HEK293 (cell line): ENCODE data around the gene CXCL16.

Experiments used
- CTCF ChIA-PET: fragments of 350-600 bp; formaldehyde crosslinking; extraction: SDS; loops from one replicate; lab custom pipeline; 2021; ENCODE audit warnings: antibody characterized with exemption; lab: Yijun Ruan, JAX
- POLR2A ChIA-PET: fragments of 300-600 bp; formaldehyde crosslinking; extraction: SDS; loops from one replicate; lab custom pipeline; 2020; ENCODE audit warnings: antibody characterized with exemption, inconsistent platforms; lab: Yijun Ruan, JAX
- H3K27ac ChIP-seq: fragments of 200-500 bp; sonication (Bioruptor generic); 2 replicates; pipeline ENCODE4 v1.5.1; 2014; ENCODE audit warnings: low read depth, low read length, control low read depth, inconsistent platforms; ENCODE audit errors: extremely low read depth
- H3K36me3 ChIP-seq, 2 experiments: fragments of 200-500 bp in 1 of 2; sonication (Bioruptor generic) in 1 of 2; 1 replicate in 1 of 2; 2 replicates in 1 of 2; pipeline ENCODE4 v1.5.1; 2014 to 2017; ENCODE audit warnings: inconsistent platforms in 2 of 2, low read length in 2 of 2; ENCODE audit not compliant: control insufficient read depth in 2 of 2, insufficient read depth in 1 of 2
- H3K4me1 ChIP-seq: fragments of 200-500 bp; sonication (Bioruptor generic); 2 replicates; pipeline ENCODE4 v1.5.1; 2014; ENCODE audit warnings: mild to moderate bottlenecking, low read length, inconsistent platforms; ENCODE audit not compliant: control insufficient read depth, insufficient read depth
- H3K4me3 ChIP-seq: 2 replicates; pipeline ENCODE4 v1.5.1; 2011; ENCODE audit warnings: low read depth, mild to moderate bottlenecking, control low read depth, low read length, moderate library complexity
- H3K9me3 ChIP-seq: fragments of 200-500 bp; sonication (Bioruptor generic); 2 replicates; pipeline ENCODE4 v1.5.1; 2014; ENCODE audit warnings: low read depth, low read length, inconsistent platforms; ENCODE audit not compliant: control insufficient read depth, insufficient read depth
- KLF9 ChIP-seq: fragments of 450-650 bp; formaldehyde crosslinking; IDR thresholded peaks from 2 replicates; pipeline ENCODE4 v1.5.1; 2016; ENCODE audit warnings: missing biosample characterization, missing genetic modification characterization, low read depth
- PATZ1 ChIP-seq: fragments of 450-650 bp; formaldehyde crosslinking; IDR thresholded peaks from 2 replicates; pipeline ENCODE4 v1.5.1; 2016; ENCODE audit warnings: missing biosample characterization, missing genetic modification characterization
- SCRT1 ChIP-seq: fragments of 450-650 bp; formaldehyde crosslinking; IDR thresholded peaks from 2 replicates; pipeline ENCODE4 v1.5.1; 2016; ENCODE audit warnings: missing biosample characterization, missing genetic modification characterization, borderline replicate concordance
- SP3 ChIP-seq: fragments of 450-650 bp; formaldehyde crosslinking; IDR thresholded peaks from 2 replicates; pipeline ENCODE4 v1.5.1; 2016; ENCODE audit warnings: missing biosample characterization, missing genetic modification characterization
- ZBTB10 ChIP-seq: fragments of 450-650 bp; formaldehyde crosslinking; IDR thresholded peaks from 2 replicates; pipeline ENCODE4 v1.5.1; 2016; ENCODE audit warnings: missing biosample characterization, missing genetic modification characterization
- ZBTB21 ChIP-seq: fragments of 450-650 bp; formaldehyde crosslinking; IDR thresholded peaks from 2 replicates; pipeline ENCODE4 v1.5.1; 2017; ENCODE audit warnings: missing biosample characterization, missing genetic modification characterization
- ZBTB7A ChIP-seq: fragments of 450-650 bp; formaldehyde crosslinking; IDR thresholded peaks from 2 replicates; pipeline ENCODE4 v1.5.1; 2016; ENCODE audit warnings: low read depth, missing biosample characterization, missing genetic modification characterization
- ZEB2 ChIP-seq: fragments of 450-650 bp; formaldehyde crosslinking; IDR thresholded peaks from 2 replicates; pipeline ENCODE4 v1.5.1; 2016; ENCODE audit warnings: missing biosample characterization, missing genetic modification characterization
- ZNF19 ChIP-seq: fragments of 450-650 bp; formaldehyde crosslinking; IDR thresholded peaks from 2 replicates; pipeline ENCODE4; 2016; ENCODE audit warnings: missing biosample characterization, missing genetic modification characterization, low read depth
- ZNF311 ChIP-seq: fragments of 450-650 bp; formaldehyde crosslinking; IDR thresholded peaks from 2 replicates; pipeline ENCODE4 v1.5.1; 2017; ENCODE audit warnings: missing biosample characterization, missing genetic modification characterization, borderline replicate concordance
- ZNF335 ChIP-seq: fragments of 450-650 bp; formaldehyde crosslinking; conservative IDR thresholded peaks from 2 replicates; pipeline ENCODE4 v1.5.1; 2016; ENCODE audit warnings: missing biosample characterization, missing genetic modification characterization
- ZNF398 ChIP-seq: fragments of 450-650 bp; formaldehyde crosslinking; IDR thresholded peaks from 2 replicates; pipeline ENCODE4 v1.5.1; 2017; ENCODE audit warnings: missing biosample characterization, missing genetic modification characterization
- ZNF423 ChIP-seq: fragments of 450-650 bp; formaldehyde crosslinking; IDR thresholded peaks from 2 replicates; pipeline ENCODE4 v1.5.1; 2016; ENCODE audit warnings: missing biosample characterization, missing genetic modification characterization
- ZNF433 ChIP-seq: fragments of 450-650 bp; formaldehyde crosslinking; IDR thresholded peaks from 2 replicates; pipeline ENCODE4 v1.5.1; 2016; ENCODE audit warnings: missing biosample characterization, missing genetic modification characterization, low read depth
- ZNF521 ChIP-seq: fragments of 450-650 bp; formaldehyde crosslinking; IDR thresholded peaks from 2 replicates; pipeline ENCODE4 v1.5.1; 2017; ENCODE audit warnings: missing biosample characterization, mild to moderate bottlenecking, missing genetic modification characterization
- ZNF626 ChIP-seq: fragments of 450-650 bp; sonication (Bioruptor Pico); formaldehyde crosslinking; IDR thresholded peaks from 2 replicates; pipeline ENCODE4 v1.5.1; 2018; ENCODE audit warnings: missing biosample characterization, missing genetic modification characterization, inconsistent platforms
- ZNF629 ChIP-seq: fragments of 450-650 bp; formaldehyde crosslinking; IDR thresholded peaks from 2 replicates; pipeline ENCODE4 v1.5.1; 2017; ENCODE audit warnings: missing biosample characterization, missing genetic modification characterization
- ZNF660 ChIP-seq: fragments of 450-650 bp; IDR thresholded peaks from 2 replicates; pipeline ENCODE4 v1.5.1; 2018; ENCODE audit warnings: missing biosample characterization, mild to moderate bottlenecking, missing genetic modification characterization
- ZNF747 ChIP-seq: fragments of 450-650 bp; formaldehyde crosslinking; IDR thresholded peaks from 2 replicates; pipeline ENCODE4 v1.5.1; 2016; ENCODE audit warnings: missing biosample characterization, missing genetic modification characterization
- TF ChIP-seq, protein P1 (sequence below): fragments of 450-650 bp; formaldehyde crosslinking; IDR thresholded peaks from 2 replicates; pipeline ENCODE4 v1.5.1; 2016; ENCODE audit warnings: missing biosample characterization, missing genetic modification characterization, low read depth

The CXCL16 gene

GRCh38 chr17:4740025-4740351, 260 bp upstream of the CXCL16 start:
- POLR2A ChIA-PET: interaction anchor here (1.2 to 1.8 kb wide), 2 partner anchors 30 to 50 kb away, joined by 3 to 7 read pairs; no protein-coding TSS in a partner anchor
- peak overlapping the region; percentile 62 for H3K4me3 ChIP-seq

More at GRCh38 chr17:4740025-4740351, 260 bp upstream of the CXCL16 start:
- Histone ChIP-seq H3K9me3 (no peaks in the 10 kb centered on the region), H3K4me1 (peaks cover 8% of the 10 kb centered on the region), H3K36me3 (no peaks in the 10 kb centered on the region; a peak in 1 of 3 replicates), H3K27ac (no peak overlapping the region; the same call in 1 of the 2 replicates)
- CTCF ChIA-PET: interaction anchor here (0.6 to 1.6 kb wide), 2 partner anchors 142 to 294 kb away, joined by 3 to 6 read pairs; no protein-coding TSS in a partner anchor
- no peak for TF ChIP-seq ZNF521 (tag by site-specific recombination)
- peak; percentile 56 for TF ChIP-seq ZNF398
- TF ChIP-seq, protein P1, sequence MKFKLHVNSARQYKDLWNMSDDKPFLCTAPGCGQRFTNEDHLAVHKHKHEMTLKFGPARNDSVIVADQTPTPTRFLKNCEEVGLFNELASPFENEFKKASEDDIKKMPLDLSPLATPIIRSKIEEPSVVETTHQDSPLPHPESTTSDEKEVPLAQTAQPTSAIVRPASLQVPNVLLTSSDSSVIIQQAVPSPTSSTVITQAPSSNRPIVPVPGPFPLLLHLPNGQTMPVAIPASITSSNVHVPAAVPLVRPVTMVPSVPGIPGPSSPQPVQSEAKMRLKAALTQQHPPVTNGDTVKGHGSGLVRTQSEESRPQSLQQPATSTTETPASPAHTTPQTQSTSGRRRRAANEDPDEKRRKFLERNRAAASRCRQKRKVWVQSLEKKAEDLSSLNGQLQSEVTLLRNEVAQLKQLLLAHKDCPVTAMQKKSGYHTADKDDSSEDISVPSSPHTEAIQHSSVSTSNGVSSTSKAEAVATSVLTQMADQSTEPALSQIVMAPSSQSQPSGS (tag by site-specific recombination): 0 out of 2 replicates have a peak, but pooled peaks have one; percentile 12
- no peak for TF ChIP-seq ZNF311 (tag by site-specific recombination)
- TF ChIP-seq ZNF19 (tag by site-specific recombination): no peak
- no peak for TF ChIP-seq ZNF660 (tag by site-specific recombination)
- 0 out of 2 replicates have a peak, but pooled peaks have one; percentile 36 for TF ChIP-seq ZBTB7A (tag by site-specific recombination)
- peak; percentile 72 for TF ChIP-seq ZBTB21 (tag by site-specific recombination)
- TF ChIP-seq SCRT1 (tag by site-specific recombination): no peak
- 0 out of 2 replicates have a peak, but pooled peaks have one; percentile 44 for TF ChIP-seq ZNF335
- TF ChIP-seq ZNF747: no peak
- peak; percentile 63; the same call in 1 of the 2 replicates for TF ChIP-seq ZBTB10 (tag by site-specific recombination)
- peak; percentile 87 for TF ChIP-seq ZNF629 (tag by site-specific recombination)
- TF ChIP-seq ZEB2 (tag by site-specific recombination): peak; percentile 11; the same call in 1 of the 2 replicates
- TF ChIP-seq ZNF423: peak; percentile 11; the same call in 1 of the 2 replicates
- TF ChIP-seq SP3 (tag by site-specific recombination): 0 out of 2 replicates have a peak, but pooled peaks have one; percentile 3
- TF ChIP-seq PATZ1 (tag by site-specific recombination): peak; percentile 47; the same call in 1 of the 2 replicates
- TF ChIP-seq ZNF626 (tag by site-specific recombination): no peak
- TF ChIP-seq KLF9 (tag by site-specific recombination): peak; percentile 46; the same call in 1 of the 2 replicates
- no peak for TF ChIP-seq ZNF433 (tag by site-specific recombination)
